ENCODE data around the gene B4GAT1.
A peak's percentile ranks its signal among the peaks of the same experiment; 100 is the strongest.

Gene B4GAT1

DNA sequence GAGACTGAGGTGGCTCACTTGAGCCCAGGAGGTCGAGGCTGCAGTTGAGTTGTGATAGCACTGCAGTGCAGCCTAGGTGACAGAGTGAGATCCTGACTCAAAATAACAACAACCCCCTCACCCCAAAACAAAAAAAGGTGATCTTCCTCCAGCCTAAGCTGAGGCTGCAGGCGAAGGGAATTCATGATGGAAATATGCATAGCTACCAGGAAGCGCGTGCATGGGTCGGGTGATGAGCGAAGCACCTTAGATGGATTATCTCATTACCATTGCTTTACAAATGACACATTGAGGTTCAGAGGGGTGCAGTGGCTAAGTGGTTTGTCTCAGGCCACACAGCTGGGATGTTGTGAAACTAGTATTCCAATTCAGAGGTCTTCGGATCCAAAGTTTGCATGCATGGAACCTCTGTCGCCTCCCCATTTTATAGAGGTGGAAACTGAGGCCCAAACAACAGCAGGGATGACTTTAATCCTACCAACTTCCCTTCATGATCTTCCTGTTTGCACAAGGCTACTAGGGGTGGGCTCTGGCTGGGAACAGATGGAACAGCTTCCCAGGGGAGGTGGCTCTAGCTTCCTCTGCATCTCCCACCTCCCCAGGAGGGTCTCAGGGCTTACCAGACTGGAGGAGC, 19.5 kb upstream of the B4GAT1 start:
- H3K36me3 ChIP-seq (ENCODE audit: insufficient read depth), result no peaks in the 10 kb centered on the region

DNA sequence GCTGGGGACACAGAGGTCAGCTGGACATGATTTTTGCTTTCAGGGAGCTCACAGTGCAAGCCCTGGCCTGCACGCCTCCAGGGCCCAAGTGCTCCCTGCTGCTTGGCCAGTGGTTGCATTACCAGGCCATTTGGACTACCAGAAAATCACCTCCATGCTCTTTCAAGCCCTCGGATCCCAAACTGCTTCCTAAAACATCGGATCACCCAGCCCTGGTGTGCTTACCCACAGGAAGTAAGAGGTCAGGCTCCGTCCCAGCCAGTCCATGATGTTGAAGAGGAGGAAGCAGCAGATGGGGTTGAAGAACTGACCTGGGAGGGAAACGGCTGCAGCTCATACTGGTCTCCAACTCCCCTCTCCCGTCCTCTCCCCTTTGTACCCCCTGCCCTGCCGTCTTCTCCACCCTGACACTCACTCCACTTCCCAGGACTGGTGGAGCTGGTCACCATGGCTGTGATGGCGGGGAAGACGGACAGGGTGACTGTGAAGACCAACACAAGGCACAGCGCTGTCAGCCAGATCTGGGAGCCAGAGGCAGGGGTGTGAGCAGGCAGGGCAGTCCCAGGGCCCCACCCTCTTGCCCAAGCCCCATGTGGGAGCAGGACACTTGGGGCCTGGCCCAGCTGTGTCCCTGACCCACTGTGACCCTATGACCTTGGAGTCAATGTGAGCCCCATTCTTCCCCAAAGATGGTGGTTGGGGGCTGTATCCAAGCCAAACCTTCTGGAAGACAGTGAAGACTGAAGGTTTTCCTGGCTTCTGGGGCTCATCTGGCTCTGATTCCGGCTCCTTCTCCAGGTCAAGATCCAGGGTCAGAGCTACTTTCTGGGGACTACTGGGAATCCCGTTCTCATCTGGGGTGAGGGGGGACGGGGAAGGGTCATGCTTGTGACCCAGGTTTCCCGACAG, 18.5 kb upstream of the B4GAT1 start:
- Histone ChIP-seq H2AFZ (ENCODE audit: low read depth) (no peak overlapping the region), H3K27me3 (ENCODE audit: insufficient read depth, low read depth) (peaks cover 26% of the 10 kb centered on the region; the same call in 1 of the 2 replicates), H3K36me3 (ENCODE audit: insufficient read depth) (no peaks in the 10 kb centered on the region), H3K4me2 (no peak overlapping the region), H3K4me3 (IDR thresholded peaks at IDR 0.05; ENCODE audit: insufficient read depth, low read depth, low read length) (no peak overlapping the region), H3K9ac (no peak overlapping the region), H3K4me1 (ENCODE audit: low read depth, poor library complexity, severe bottlenecking) (no peaks in the 10 kb centered on the region), H4K20me1 (ENCODE audit: insufficient read depth) (no peaks in the 10 kb centered on the region), H3K79me2 (ENCODE audit: insufficient read depth, low read depth) (no peaks in the 10 kb centered on the region), H3K27ac (no peak overlapping the region)
- no peak for TF ChIP-seq CTCF (conservative IDR thresholded peaks at IDR 0.05; ENCODE audit: low read depth, low read length)

More for the DNA sequence above, 19.5 kb upstream of the B4GAT1 start:
- Histone ChIP-seq H3K27me3 (ENCODE audit: insufficient read depth, low read depth) (peaks cover 34% of the 10 kb centered on the region), H3K4me1 (ENCODE audit: low read depth, poor library complexity, severe bottlenecking) (no peaks in the 10 kb centered on the region), H4K20me1 (ENCODE audit: insufficient read depth) (no peaks in the 10 kb centered on the region), H3K4me3 (IDR thresholded peaks at IDR 0.05; ENCODE audit: insufficient read depth, low read depth, low read length) (no peak overlapping the region), H3K27ac (no peak overlapping the region), H3K9ac (no peak overlapping the region), H3K79me2 (ENCODE audit: insufficient read depth, low read depth) (no peaks in the 10 kb centered on the region), H3K4me2 (no peak overlapping the region), H2AFZ (ENCODE audit: low read depth) (no peak overlapping the region)
- TF ChIP-seq CTCF (conservative IDR thresholded peaks at IDR 0.05; ENCODE audit: low read depth, low read length), result no peak

DNA sequence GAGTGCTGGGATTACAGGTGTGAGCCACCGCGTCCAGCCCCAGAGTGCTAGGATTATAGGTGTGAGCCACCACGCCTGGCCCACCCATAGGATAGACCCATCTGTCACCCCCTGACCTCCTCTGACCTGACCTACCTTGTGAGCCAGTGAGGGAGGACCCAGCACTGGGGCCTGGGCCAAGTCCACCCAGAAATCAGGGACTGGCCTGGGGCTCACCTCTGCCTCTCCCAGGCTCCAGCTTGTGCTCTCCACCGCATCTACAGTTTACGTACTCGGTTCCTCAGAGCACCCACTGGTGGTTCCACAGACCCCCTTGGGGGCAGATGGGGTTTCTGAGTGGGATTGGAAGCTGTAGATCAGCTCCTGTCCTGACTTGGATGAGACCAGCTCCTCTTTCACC, 17.7 kb upstream of the B4GAT1 start:
- no peak for TF ChIP-seq CTCF (conservative IDR thresholded peaks at IDR 0.05; ENCODE audit: low read depth, low read length)
- H2AFZ ChIP-seq (ENCODE audit: low read depth), result no peak overlapping the region
- peaks cover 23% of the 10 kb centered on the region; the same call in 1 of the 2 replicates for H3K27me3 ChIP-seq (ENCODE audit: insufficient read depth, low read depth)
- no peaks in the 10 kb centered on the region for H3K36me3 ChIP-seq (ENCODE audit: insufficient read depth)
- no peak overlapping the region for H3K4me2 ChIP-seq
- no peaks in the 10 kb centered on the region for H3K4me1 ChIP-seq (ENCODE audit: low read depth, poor library complexity, severe bottlenecking)
- no peaks in the 10 kb centered on the region for H4K20me1 ChIP-seq (ENCODE audit: insufficient read depth)
- no peak overlapping the region for H3K4me3 ChIP-seq (IDR thresholded peaks at IDR 0.05; ENCODE audit: insufficient read depth, low read depth, low read length)
- H3K79me2 ChIP-seq (ENCODE audit: insufficient read depth, low read depth), result no peaks in the 10 kb centered on the region
- no peak overlapping the region for H3K9ac ChIP-seq
- no peak overlapping the region for H3K27ac ChIP-seq

- H3K36me3 ChIP-seq (ENCODE audit: insufficient read depth), result no peaks in the 10 kb centered on the region
- no peaks in the 10 kb centered on the region for H4K20me1 ChIP-seq (ENCODE audit: insufficient read depth)
- H3K79me2 ChIP-seq (ENCODE audit: insufficient read depth, low read depth), result no peaks in the 10 kb centered on the region
- H3K4me1 ChIP-seq (ENCODE audit: low read depth, poor library complexity, severe bottlenecking), result no peaks in the 10 kb centered on the region
- H3K27ac ChIP-seq, result no peak overlapping the region
- H3K4me3 ChIP-seq (IDR thresholded peaks at IDR 0.05; ENCODE audit: insufficient read depth, low read depth, low read length), result no peak overlapping the region
- H3K9ac ChIP-seq, result no peak overlapping the region
- TF ChIP-seq CTCF (conservative IDR thresholded peaks at IDR 0.05; ENCODE audit: low read depth, low read length), result peak; percentile 80
- no peak overlapping the region for H2AFZ ChIP-seq (ENCODE audit: low read depth)
- H3K27me3 ChIP-seq (ENCODE audit: insufficient read depth, low read depth), result peaks cover 15% of the 10 kb centered on the region; the same call in 1 of the 2 replicates
- H3K4me2 ChIP-seq, result no peak overlapping the region
Observed at GRCh38 chr11:66363805-66364535, 16.5 kb upstream of the B4GAT1 start.
